ENCODE data around the gene DNASE1L3.

The DNASE1L3 gene

DNA sequence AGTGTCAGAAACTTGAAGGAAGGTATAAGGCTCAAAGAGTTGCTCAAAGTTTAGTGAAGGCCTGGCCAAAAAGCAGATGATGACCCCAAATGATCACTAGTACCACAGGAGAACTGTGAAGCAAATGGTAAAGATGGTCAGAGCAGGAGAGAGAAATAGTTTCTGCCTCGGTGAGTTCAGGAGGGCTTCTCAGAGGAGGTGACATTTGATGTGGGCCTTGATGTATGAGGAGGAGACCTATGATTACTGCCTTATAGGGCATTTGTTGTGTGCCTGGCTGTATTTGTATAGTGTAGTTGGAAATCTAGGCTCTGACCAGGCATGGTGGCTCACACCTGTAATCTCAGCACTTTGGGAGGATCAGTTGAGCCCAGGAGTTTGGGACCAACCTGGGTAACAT lies 50.4 kb downstream of the DNASE1L3 start:
- DNase-seq (ENCODE audit: low spot score), result no peak

DNA sequence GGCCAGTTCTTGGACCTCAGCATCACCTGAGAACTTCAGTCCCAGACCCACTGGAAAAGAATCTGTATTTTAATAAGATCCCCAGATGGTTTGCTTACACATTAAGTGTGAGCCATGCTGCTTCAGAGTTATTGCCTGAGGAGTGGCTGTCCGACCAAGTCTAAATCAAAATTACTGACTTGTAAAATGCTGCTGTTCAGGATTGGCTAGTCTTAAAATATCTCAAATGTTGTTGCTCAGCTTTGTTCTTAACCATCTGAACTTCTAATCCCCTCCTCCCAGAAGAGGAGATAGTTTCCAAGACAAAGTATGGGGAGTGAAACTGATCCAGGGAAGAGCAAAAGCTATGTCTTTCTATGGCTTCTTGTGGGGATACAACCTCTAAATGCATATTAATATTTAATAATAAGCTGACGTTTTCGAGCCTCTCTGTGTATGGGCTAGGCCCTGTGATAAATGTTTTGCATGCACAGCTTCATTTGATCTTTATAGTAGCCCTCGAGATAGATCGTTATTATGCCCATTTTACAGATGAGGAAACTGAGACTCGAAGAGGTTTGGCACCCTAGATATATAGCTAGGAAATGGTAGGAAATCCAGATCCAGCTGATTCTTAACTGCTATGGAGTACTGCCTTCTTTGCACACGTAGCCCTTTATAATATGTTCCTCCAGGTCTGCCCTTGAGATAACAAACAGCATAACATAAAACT lies 52.2 kb downstream of the DNASE1L3 start:
- DNase-seq (ENCODE audit: low spot score), result no peak

DNA sequence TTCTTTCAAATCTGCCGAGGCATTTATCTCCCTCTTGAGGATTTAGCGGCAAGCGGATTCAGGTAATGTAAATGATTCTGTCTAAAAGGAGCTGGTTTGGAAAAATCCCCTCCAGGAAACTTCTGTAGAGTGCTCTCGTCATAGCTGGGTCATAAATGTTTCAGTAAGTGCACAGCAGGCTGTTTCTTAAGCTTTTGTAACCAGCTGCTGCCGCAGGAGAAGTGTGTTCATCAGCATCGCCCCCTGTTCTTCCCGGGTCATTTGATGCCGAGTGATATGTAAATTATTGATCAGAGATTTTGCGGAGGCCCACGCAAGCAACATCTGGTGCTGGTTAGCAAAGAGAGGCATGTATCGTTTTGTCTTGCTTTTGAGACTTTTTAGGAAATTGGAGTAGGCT lies 53.1 kb downstream of the DNASE1L3 start:
- DNase-seq (ENCODE audit: low spot score), result no peak

DNA sequence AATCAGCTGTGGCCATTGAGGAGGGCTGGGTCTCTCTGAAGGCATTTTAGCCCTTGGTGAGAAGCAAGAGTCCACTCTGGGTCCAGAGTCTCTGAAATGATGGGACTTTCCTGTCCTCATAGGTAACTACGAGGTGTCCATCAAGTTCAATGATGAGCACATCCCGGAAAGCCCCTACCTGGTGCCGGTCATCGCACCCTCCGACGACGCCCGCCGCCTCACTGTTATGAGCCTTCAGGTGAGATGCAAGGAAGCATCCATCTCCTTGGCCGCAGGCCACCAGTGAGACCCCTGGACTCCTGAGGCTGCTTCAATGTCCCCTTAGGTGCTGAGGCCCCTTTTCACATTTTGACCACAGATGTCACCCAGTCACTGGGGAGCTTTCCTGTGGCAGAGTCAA lies 54.9 kb downstream of the DNASE1L3 start:
- no peak for DNase-seq (ENCODE audit: low spot score)

DNA sequence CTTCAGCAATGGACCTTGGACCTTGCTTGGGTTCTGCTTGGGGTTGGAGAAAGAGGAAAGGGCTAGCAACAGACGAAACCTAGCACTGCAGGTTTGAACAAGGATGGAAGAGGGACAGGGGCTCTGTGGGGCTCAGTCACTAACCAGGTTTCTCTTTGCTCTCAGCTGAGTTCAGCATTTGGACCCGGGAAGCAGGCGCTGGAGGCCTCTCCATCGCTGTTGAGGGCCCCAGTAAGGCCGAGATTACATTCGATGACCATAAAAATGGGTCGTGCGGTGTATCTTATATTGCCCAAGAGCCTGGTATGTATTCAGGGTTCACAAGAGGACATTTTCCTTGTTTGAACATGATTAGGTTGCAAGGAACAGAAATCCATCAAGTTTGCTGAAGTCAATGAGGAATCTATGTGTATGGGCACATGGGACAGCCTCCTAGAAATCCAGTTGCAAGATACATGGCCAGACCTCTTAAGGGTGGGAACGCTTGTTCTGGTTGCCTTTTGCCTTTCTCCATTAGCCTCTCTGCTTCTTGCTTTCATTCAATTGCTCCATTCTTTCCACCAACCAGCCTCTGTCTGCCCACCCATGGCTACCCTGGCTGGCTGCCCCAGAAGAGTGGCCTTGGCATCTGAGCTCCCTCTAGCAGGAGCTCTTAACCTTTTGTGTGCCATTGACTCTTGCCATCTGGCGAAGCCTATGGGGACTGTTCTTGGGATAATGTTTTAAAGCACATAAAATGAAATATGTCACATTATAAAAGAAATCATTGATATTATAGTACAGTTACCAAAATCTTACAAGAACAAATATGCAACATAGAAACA lies 55.9 kb downstream of the DNASE1L3 start:
- no peak for DNase-seq (ENCODE audit: low spot score)

DNA sequence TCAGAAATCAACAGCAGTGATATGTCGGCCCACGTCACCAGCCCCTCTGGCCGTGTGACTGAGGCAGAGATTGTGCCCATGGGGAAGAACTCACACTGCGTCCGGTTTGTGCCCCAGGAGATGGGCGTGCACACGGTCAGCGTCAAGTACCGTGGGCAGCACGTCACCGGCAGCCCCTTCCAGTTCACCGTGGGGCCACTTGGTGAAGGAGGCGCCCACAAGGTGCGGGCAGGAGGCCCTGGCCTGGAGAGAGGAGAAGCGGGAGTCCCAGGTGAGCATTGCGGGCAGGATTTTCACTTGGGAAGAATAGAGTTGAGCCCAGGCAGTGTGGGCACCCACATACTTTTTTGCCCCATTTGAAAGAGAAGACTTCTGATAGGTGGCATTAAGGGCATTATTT lies 57.4 kb downstream of the DNASE1L3 start:
- no peak for DNase-seq (ENCODE audit: low spot score)

DNA sequence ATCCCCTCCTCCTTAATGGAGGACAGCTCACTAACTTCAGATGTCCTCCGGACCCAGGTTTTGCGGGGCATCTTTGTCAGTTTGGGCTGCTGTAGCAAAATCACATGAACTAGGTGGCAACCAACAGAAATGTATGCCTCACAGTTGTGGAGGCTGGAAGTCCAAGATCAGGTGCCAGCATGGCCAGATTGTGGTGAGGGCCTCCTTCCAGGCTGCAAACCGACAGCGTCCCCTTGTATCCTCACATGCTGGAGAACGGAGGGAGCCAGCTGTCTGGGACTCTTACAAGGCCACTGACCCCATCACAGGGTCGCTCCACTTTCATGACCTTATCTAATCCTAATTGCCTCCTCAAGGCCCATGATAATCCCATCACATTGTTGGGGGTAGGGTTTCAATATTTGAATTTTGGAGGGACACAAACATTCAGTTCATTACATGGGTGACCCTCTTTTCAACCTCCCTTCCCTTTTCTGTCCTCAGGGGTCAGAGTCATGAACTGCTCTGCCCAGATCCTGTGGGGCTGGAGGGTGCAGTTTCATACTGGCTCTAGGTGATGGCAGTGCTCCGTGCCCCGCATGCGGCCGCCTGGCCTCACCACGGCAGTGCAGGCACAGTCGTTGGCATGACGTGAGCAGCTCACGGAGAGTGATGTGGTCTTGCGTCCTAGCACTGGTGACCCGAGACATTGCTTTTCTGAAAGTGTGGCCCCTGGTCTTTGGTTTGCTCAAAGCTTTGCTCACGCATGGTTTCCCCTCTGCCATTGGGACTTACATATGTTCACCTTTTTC lies 58.4 kb downstream of the DNASE1L3 start:
- no peak for DNase-seq (ENCODE audit: low spot score)

DNA sequence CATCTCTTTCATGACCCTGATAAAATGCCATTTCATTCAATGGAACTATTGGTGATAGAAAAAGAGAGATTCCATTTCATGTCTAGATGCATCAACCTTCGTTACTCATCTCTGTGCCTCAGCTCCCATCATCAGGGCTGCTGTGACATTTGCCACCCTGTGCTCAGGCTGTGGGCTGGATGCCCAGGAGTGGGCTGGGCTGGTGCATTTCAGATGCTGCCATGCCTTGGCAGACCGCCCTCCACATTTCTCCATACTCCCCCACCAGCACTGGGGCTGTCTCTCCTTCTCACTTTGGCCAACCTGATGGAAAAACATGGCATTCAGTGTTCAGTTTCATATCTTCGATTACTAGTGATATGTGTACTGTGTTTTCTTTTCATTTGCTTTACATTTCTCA lies 59.1 kb downstream of the DNASE1L3 start:
- DNase-seq (ENCODE audit: low spot score), result no peak

DNA sequence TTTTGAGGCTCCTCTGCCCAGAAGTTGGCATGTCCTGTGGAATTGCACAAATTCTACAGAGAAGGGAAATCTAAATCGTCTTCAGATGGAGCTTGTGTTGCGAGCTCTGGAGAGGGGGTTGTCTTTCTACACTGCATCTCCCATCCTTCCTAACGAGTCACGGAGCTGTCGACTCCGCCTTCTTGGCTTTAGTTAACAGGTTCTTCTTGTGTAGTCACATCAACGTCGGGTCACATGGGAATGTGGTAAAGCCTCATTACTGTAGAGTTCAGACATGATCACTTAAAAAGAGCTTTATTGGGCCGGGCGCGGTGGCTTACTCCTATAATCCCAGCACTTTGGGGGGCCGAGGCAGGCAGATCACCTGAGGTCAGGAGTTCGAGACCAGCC lies 60.0 kb downstream of the DNASE1L3 start:
- no peak for DNase-seq (ENCODE audit: low spot score)

DNA sequence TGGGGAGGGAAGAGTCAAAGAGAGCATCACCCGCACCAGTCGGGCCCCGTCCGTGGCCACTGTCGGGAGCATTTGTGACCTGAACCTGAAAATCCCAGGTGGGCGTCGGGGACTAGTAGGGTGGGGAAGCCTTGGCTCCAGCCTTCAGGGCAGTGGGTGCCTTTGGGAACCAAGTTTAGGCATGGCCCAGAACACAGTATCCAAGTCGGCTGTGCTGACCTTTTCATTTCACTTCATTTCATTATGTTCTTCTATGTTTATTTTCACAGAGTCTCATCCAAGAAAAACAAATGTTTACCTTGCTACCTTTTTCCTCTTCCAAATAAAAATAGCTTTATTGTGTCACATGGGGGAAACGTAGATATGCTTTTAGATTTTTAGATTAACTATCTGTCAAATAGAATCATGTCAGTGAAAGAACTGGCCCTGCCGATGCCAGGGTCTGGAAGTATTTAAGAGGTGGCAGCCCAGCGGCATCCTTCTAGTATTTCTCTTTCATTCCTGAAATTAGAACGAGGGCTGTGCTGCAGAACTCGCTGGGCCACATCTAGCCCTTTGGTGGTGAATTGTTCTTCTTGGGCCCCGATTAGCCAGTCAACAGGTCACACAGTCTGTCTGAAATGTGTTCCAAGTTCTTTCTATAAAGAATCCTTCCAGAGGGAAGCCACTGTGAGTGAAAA lies 60.5 kb downstream of the DNASE1L3 start:
- DNase-seq (ENCODE audit: low spot score), result no peak

DNA sequence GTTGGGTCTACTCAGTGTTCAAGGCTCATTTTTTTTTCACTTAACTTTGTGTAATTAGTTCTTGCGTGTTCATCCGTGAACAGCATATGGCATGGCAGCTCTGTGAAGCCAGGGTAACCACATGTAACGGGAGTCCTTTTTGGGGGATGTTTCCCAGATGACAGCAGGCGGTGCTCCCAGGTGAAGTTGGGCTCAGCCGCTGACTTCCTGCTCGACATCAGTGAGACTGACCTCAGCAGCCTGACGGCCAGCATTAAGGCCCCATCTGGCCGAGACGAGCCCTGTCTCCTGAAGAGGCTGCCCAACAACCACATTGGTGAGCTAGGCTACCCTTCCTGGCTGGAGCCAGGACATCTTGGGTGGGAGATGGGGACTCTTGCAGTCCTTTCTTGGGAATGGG lies 62.7 kb downstream of the DNASE1L3 start:
- DNase-seq (ENCODE audit: low spot score), result no peak

DNA sequence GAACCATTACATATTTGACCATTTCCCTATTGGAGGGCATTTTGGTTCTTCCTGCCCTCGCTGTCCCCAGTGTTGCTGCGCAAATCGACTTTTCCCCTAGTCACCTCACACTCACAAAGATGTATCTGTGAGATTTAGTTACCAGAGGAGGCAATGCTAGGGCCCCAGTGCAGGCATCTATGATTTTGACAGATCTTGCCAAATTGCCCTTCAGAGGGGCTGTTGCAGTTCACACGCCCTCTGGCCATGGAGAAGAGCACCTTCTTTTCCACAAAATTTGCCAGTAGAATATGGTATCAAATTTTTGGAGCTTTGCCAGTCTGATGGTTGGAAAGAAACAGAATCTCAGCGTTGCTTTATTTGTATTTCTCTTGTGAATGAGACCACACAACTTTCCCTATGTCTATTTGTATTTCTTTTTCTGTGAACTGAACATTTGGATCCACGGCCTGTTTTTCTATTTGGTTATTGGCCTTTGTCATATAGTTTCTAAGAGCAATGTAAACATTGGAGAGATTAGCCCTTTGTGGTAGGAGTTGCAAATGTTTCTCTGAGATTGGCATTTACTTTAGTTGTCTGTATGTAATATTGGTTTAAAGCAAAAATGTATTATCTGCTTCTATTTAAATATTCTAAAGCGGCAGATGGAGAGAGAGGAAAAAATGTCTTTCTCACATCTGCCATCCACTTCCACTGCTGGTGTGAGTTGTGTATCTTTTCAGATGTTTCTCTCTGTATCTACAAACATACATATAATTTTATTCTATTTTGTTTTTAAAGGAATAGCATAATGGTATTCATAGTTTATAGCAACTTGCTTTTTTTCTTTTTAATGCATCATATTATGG lies 66.1 kb downstream of the DNASE1L3 start:
- no peak for DNase-seq (ENCODE audit: low spot score)

DNA sequence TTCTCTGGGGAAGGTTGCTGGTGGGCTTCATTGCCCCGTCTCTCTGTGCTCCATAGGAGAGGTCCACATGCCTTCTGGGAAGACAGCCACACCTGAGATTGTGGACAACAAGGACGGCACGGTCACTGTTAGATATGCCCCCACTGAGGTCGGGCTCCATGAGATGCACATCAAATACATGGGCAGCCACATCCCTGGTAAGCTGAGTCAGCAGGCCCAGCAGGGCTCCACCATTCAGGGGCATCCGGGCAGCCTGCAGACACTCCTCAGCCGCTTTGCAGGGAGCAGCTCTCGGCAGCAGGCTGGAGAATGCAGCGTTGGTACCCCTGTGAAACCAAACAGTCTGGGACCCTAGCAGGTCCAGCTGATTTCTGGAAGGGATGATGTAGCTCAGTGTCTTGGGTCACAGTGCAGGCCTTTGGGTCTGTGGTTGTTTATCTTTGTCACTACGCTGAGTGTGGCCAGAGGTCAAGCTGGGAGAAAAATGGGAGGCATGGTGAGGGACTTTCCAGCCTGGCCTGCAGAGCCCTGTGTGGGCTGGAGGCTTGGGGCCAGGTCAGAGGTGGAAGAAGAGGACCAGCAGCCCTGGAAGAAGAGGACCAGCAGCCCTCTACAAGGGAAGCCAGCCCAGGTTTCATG lies 67.2 kb downstream of the DNASE1L3 start:
- no peak for DNase-seq (ENCODE audit: low spot score)
